Stomach (tissue), 4 donors: ENCODE results near the gene SNRPD2.
"Not testable (repeated sequence)": the region's sequence is repeated elsewhere in the genome, so short reads cannot be mapped to it uniquely, and the experiment has no call there.

Source experiments
- EP300 ChIP-seq: sonication (generic); formaldehyde crosslinking; IDR thresholded peaks from one replicate; pipeline ENCODE4 v1.6.1; 2017; ENCODE audit warnings: antibody characterized with exemption
- POLR2A ChIP-seq, 4 donors: fragments of 450-650 bp; IDR thresholded peaks; one replicate each; pipeline ENCODE4 v1.6.1; 2016; ENCODE audit warnings: antibody characterized with exemption in 4 of 4, control low read depth in 2 of 4, mild to moderate bottlenecking in 1 of 4, moderate library complexity in 1 of 4
- POLR2AphosphoS5 ChIP-seq, 3 donors: sonication (generic); formaldehyde crosslinking; IDR thresholded peaks; one replicate each; pipeline ENCODE4 v1.6.1; 2016; ENCODE audit warnings: antibody characterized with exemption in 3 of 3
- TF ChIP-seq, protein P1 (sequence below), 7 experiments: fragments of 450-650 bp in 4 of 7; fragments of 200-600 bp in 3 of 7; sonication (generic) in 3 of 7; IDR thresholded peaks; one replicate each; pipeline ENCODE4 v1.5.1; 2016 to 2019; ENCODE audit warnings: antibody characterized with exemption in 7 of 7, control low read depth in 2 of 7, mild to moderate bottlenecking in 1 of 7

DNA sequence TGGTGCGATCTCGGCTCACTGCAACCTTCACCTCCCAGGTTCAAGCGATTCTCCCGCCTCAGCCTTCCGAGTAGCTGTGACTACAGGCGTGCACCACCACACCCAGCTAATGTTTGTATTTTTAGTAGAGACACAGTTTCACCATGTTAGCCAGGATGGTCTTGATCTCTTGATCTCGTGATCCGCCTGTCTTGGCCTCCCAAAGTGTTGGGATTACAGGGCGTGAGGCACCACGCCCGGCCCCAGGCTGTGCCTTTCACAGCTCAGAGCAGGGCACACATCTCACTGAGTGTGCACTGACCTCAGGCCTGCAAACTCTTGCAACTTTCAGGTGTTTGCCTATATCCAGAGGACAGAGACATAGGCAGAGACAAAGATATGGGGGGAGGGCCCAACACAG lies 6.7 kb downstream of the SNRPD2 start:
- TF ChIP-seq, protein P1, sequence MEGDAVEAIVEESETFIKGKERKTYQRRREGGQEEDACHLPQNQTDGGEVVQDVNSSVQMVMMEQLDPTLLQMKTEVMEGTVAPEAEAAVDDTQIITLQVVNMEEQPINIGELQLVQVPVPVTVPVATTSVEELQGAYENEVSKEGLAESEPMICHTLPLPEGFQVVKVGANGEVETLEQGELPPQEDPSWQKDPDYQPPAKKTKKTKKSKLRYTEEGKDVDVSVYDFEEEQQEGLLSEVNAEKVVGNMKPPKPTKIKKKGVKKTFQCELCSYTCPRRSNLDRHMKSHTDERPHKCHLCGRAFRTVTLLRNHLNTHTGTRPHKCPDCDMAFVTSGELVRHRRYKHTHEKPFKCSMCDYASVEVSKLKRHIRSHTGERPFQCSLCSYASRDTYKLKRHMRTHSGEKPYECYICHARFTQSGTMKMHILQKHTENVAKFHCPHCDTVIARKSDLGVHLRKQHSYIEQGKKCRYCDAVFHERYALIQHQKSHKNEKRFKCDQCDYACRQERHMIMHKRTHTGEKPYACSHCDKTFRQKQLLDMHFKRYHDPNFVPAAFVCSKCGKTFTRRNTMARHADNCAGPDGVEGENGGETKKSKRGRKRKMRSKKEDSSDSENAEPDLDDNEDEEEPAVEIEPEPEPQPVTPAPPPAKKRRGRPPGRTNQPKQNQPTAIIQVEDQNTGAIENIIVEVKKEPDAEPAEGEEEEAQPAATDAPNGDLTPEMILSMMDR (IDR thresholded peaks at IDR 0.05) = not testable (repeated sequence)
- TF ChIP-seq EP300; POLR2A (IDR thresholded peaks at IDR 0.05); POLR2AphosphoS5 (IDR thresholded peaks at IDR 0.05): not testable (repeated sequence)
